HG03565 (cell line): Measurements from ENCODE around the gene PLXNA2.

Source experiments
- ATAC-seq: cut with Tn5 transposase; IDR thresholded peaks from one replicate; pipeline ENCODE4 v1.9.1; 2021; ENCODE audit warnings: mild to moderate bottlenecking, moderate library complexity; ENCODE audit not compliant: unreplicated experiment

Gene PLXNA2

DNA sequence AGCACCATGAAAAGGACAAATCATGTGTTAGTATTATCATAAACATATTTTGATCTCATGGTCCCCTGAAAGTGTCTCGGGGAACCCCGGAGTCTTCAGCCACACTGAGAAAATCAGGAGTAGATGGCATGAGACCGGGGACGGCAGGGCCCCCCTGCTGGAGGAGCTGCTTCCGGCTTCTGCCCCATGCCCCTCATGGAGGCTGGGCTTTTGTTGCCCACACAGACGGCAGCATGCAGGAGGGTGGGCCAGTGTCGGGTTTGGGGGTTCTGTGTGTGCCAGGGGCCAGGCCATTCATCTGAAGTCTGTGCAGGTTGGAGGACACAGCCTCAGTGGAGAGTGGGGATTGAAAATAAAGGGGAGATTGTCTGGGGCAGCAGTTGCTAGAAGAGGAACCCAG, 258.2 kb downstream of the PLXNA2 start:
- ATAC-seq: no peak

- ATAC-seq: no peak
These were observed 259.2 kb downstream of the PLXNA2 start for GRCh38 chr1:207984831-207985572.

DNA sequence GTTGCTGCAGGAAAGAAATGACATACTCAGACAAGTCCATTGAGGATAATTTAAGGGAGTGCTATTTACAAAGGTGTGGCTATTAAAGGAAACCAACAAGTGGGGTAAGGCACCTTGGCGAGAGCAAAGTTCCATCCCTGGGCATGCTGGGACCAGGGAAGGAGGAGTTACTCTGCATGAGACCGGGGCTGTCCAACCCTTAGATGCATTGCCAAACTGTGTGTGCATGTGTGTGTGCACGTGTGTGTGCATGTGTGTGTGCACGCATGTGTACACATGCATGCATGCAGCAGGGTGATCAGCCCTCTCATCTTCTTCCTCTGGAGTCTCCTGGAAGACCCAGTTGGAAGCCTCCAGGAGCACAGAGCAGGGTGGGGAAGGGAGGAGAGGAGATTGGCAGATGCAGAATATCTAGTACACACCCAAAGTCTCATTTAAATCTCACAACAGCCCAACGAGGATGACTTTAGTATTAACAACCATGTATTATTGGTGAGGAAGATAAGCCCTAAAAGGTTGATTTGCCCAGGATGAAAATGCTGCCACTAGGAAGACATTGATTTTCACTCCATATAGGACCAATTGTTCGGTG, 261.0 kb downstream of the PLXNA2 start:
- no peak for ATAC-seq

GRCh38 chr1:207981976-207982375, 262.2 kb downstream of the PLXNA2 start:
- ATAC-seq: peak; percentile 53

DNA sequence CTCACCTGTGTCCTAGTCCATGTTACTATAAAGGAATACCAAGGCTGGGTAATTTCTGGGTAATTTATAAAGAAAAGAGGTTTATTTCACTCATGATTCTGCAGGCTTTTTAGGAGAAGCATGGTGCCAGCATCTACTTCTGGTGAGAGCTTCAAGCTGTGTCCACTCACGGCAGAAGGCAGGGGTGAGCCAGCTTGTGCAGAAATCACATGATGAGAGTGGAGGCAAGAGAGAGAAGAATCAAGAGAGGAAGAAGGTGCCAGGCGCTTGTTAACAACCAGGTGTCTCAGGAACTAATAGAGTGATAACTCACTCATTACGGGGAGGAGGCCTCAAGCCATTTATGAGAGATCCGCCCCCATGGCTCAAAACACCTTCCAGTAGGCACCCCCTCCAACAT, 265.7 kb downstream of the PLXNA2 start:
- ATAC-seq: no peak

- no peak for ATAC-seq
These were observed 266.3 kb downstream of the PLXNA2 start for GRCh38 chr1:207977876-207978275.

DNA sequence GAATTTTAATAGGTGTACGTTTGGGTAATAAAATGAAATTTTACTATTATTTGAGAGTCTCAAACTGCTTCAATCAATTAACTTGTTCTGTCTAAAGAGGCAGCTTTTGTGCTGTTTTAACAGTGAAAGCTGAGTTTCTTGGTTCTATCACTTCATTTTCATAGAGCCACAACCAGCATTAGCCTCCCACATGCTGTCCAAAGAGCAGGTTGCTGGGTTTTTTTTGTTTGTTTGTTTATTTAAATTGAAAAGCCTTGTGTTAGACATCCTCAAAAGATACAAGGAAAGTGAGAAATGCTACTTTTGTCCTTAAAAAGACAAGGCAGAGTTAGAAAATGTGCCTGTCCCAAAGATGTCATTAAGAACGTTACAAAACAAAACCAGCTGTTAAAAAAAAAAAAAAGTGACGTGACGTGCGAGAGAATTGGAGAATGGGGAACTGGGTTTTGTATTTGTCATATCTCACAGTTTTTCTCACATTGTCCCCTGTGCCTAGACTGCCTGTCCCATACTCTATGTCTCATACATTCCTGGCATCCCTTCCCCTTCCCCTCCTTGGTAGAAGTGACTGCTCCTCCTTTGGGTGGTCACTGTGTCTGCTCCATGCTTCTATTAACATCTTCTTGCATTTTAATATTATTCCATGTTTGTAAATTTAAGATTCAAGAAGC, 270.2 kb downstream of the PLXNA2 start:
- ATAC-seq: no peak

DNA sequence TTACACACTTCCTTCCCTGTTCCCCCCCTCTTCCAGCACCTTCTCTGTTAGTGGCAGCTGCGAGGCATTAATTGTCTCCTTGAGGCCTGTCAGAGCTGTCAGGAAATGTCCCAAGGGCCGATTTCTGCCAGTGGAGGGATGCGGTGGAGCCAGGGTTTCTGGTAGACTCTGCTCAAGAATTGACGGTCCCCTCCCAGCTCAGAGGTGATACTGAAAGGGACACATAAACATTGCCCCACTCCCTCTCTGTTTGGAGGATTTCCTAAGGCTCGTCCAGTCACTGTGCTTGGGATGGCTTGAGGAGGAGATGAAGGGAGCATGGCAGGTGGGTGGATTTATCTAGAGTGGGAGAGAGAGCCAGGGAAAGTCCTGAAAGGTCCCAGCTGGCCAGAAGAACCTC, 271.8 kb downstream of the PLXNA2 start:
- ATAC-seq: no peak
